Subcutaneous abdominal adipose tissue (tissue), 5 donors: ENCODE results near the gene ADCY7.

Source experiments
- H3K27ac ChIP-seq: one replicate; pipeline ENCODE4 v1.7.0; 2013; ENCODE audit warnings: low read depth, mild to moderate bottlenecking, inconsistent platforms, low read length, moderate library complexity
- H3K27me3 ChIP-seq, 5 donors: one replicate each; pipeline ENCODE4 v1.7.0; 2013; ENCODE audit warnings: low read length in 5 of 5, inconsistent platforms in 1 of 5; ENCODE audit not compliant: control insufficient read depth in 5 of 5, insufficient read depth in 4 of 5
- H3K36me3 ChIP-seq, 5 donors: one replicate each; pipeline ENCODE4 v1.7.0; 2013; ENCODE audit warnings: low read length in 5 of 5; ENCODE audit not compliant: control insufficient read depth in 5 of 5, insufficient read depth in 5 of 5
- H3K4me1 ChIP-seq, 5 donors: one replicate each; pipeline ENCODE4 v1.7.0; 2013; ENCODE audit warnings: low read length in 5 of 5, mild to moderate bottlenecking in 3 of 5, moderate library complexity in 1 of 5; ENCODE audit not compliant: control insufficient read depth in 5 of 5, insufficient read depth in 5 of 5
- H3K4me3 ChIP-seq, 5 donors: one replicate each; pipeline ENCODE4 v1.7.0; 2013; ENCODE audit warnings: low read length in 5 of 5, low read depth in 1 of 5
- H3K9ac ChIP-seq, 5 donors: one replicate each; pipeline ENCODE4 v1.7.0; 2013; ENCODE audit warnings: low read length in 5 of 5, mild to moderate bottlenecking in 4 of 5, moderate library complexity in 3 of 5
- H3K9me3 ChIP-seq, 5 donors: one replicate each; pipeline ENCODE4 v1.7.0; 2013; ENCODE audit warnings: low read length in 5 of 5; ENCODE audit not compliant: control insufficient read depth in 5 of 5
- donor health status: healthy.
- donor health status: healthy.
- donor health status: healthy.
- donor health status: healthy.
- donor health status: healthy.

ADCY7 gene

DNA sequence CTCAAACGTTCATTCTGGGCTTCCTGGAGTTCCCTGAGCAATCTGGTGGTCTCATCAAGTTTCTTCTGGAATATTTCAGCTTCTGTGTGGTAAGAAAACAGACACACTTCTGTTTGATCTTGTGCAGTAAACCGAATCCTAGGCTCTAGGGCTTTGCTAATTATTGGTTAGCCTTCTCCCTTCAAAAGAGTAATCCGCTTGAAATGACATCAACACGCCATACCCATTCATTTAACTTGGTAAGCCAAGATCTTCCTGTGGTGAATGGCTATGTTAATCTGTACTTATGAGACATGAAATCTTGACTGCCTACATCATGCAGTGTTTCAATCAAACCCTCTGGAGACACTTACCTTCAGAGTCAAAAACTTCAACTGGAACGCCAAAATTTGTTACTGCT lies 54.0 kb downstream of the ADCY7 start:
- H3K36me3 ChIP-seq, result peaks cover 40 to 85% (median 75%) of the 10 kb centered on the region in 5 donors
- H3K27me3 ChIP-seq, result no peaks in the 10 kb centered on the region
- H3K4me1 ChIP-seq, result peaks cover 0 to 7% (median 4%) of the 10 kb centered on the region in 5 donors
- no peak overlapping the region for H3K4me3 ChIP-seq
- H3K27ac ChIP-seq, result no peak overlapping the region
- H3K9me3 ChIP-seq, result no peaks in the 10 kb centered on the region
- no peak overlapping the region for H3K9ac ChIP-seq

DNA sequence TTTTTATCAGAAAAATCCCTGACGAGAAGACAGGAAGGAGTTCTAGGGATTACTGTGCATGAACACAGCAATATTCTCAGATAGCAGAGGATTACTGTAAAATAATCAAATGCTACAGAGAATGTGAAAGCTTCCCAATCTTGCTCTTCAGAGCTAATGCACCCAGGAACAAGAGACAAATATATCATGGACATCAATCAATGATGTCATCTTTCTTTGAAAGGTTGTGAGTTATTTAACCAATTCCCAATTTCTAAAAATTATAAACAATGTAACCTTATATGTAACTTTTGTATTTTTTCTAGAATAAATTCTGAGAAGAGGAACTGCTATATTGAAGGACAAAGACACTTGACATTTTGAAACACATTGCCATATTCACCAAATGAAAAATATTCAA lies 56.0 kb downstream of the ADCY7 start:
- no peaks in the 10 kb centered on the region for H3K9me3 ChIP-seq
- H3K36me3 ChIP-seq, result peaks cover 43 to 80% (median 63%) of the 10 kb centered on the region in 5 donors
- no peaks in the 10 kb centered on the region for H3K4me1 ChIP-seq
- no peaks in the 10 kb centered on the region for H3K27me3 ChIP-seq
- H3K27ac ChIP-seq, result no peak overlapping the region
- no peak overlapping the region for H3K4me3 ChIP-seq
- H3K9ac ChIP-seq, result no peak overlapping the region

DNA sequence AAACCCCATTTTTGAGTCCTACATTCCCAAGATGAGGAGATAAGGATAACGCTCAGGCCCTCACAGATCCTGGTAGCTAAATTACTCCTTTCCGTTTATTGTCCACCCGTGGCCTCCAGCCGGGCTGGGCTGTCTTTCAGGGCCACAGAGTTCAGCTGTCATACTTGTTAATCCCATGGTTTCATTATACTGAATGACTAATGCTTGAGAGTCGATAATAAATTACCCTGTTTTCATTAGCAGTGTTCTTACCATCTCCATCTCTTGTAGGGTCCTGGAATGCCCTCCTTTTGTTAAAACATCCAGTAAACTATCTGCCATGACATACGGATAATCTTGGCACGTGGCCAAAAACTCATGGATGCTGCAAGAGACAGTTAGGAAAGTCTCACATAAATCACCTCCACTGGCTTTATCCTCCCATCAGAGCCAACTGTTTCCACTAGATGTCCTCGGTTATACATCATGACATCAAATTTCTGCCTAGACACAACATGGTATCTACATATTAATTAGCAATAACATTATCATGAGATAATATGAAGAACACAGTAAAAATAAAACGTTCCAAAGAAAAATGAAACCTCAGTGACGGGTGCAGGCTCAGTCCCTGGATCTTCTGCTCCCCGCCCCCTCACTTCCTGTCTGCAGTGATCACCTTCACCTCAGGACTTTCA lies 57.1 kb downstream of the ADCY7 start:
- Histone ChIP-seq H3K27ac (no peak overlapping the region), H3K4me3 (no peak overlapping the region), H3K4me1 (no peaks in the 10 kb centered on the region), H3K9me3 (no peaks in the 10 kb centered on the region), H3K36me3 (peaks cover 40 to 76% (median 68%) of the 10 kb centered on the region in 5 donors), H3K9ac (no peak overlapping the region), H3K27me3 (no peaks in the 10 kb centered on the region)

DNA sequence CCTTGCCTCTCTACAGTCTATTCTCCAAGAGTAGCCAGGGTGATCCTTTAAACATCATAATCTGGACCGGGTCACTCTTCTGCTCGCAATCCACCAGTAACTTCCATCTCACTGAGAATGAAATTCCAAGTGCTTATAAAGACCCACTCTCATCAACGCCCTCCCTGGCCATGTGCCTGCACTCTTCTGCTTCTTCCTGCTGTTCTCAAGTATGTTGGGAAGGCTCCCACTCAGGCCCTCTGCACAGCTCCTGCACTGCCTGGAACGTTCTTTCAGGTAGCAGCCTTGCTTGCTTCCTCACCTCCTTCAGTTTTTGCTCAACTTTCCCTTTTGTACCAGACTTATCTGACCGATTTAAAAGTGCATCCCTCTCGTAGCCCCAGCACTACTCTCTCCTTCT lies 58.0 kb downstream of the ADCY7 start:
- Histone ChIP-seq H3K4me1 (no peaks in the 10 kb centered on the region), H3K27me3 (no peaks in the 10 kb centered on the region), H3K36me3 (peaks cover 42 to 71% (median 67%) of the 10 kb centered on the region in 5 donors), H3K9ac (no peak overlapping the region), H3K27ac (no peak overlapping the region), H3K9me3 (no peaks in the 10 kb centered on the region), H3K4me3 (no peak overlapping the region)

DNA sequence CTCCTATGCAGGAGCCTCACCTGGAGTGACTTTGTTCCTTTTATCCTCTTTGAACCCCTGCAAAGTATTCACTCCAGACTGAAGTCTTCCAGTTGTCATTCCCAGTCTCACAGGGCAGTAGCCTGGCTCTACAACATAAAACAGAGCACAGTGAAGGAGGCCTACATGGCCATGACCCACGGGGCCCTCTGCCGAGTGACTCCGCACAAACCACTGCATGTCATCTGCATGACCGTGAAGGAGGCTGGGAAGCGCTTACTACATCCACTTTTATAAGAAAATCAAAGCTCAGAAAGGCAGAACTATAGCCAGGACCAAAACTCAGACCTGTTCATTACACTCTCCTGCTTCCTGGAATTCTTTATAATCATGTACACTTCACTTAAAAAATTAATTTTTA lies 59.9 kb downstream of the ADCY7 start:
- no peak overlapping the region for H3K4me3 ChIP-seq
- no peaks in the 10 kb centered on the region for H3K4me1 ChIP-seq
- no peaks in the 10 kb centered on the region for H3K27me3 ChIP-seq
- no peaks in the 10 kb centered on the region for H3K9me3 ChIP-seq
- no peak overlapping the region for H3K9ac ChIP-seq
- H3K36me3 ChIP-seq, result peaks cover 25 to 56% (median 54%) of the 10 kb centered on the region in 5 donors
- no peak overlapping the region for H3K27ac ChIP-seq

DNA sequence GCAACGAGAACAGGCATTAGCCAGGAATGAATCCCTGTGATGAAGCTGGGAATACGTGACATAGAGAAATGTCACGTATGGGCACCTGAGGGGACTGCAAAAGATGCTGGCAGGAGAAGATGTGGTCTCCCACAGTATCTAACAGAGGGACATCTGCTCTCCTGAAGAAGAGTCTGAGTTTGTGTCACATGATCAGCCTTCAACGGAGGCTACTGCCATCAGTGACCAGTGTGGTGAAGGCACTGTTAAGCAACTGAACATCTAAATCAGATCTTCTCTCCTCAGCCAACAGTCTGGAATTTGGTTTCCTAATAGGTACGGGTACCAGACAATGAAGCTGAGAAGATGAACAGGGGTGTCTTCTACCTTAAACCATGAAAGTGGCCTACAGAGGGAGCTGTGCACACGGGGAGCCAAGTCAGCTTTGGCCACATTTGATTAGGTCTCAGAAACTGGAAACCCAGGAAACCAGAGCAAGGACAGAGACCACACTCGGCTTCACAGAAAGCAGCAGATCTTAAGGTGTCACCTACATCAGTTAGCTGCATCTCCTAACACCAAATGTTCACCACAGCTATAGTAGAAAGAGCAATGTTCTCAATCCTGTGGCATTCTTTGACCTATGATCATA lies 60.6 kb downstream of the ADCY7 start:
- Histone ChIP-seq H3K9me3 (no peaks in the 10 kb centered on the region), H3K9ac (no peak overlapping the region), H3K36me3 (peaks cover 20 to 54% (median 50%) of the 10 kb centered on the region in 5 donors), H3K4me1 (no peaks in the 10 kb centered on the region), H3K27me3 (no peaks in the 10 kb centered on the region), H3K4me3 (no peak overlapping the region), H3K27ac (no peak overlapping the region)

DNA sequence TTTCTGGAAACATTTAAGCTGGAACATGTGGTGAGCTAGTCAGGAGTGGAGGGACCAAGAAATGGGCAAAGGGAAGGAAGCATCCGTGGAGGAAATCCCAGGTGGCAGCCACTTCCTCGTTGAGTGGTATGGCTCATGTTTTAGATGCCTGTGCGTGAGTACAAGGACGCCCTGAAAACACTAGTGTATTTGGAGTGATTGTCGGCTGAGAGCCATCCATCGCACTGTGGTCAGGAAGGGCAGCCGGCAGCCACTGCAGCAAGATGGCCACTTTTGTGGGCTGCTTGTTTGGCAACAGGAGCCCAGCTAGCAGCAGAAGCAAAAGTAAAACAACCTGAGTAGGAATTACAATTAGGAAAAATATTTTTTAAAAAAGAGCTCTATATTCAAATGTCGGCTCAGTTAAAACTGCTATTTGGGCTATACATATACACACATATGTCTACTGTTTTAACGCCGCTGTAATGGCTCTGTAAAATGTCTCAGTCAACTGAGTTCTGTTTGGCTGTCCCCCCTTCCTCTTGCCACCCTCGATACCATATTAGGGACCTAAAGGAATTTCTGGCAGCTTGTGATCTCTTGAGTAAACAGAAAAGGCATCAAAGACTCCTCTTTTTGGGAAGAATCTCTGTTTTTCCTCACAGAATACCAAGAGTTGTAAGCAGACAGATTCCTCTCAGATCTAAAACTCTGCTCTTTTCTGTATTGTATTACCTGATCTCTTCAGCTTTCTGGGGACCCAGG lies 63.3 kb downstream of the ADCY7 start:
- H3K27ac ChIP-seq, result no peak overlapping the region
- peak overlapping the region in 1 of 5 donors; percentile 34 for H3K9ac ChIP-seq
- no peak overlapping the region for H3K4me3 ChIP-seq
- H3K27me3 ChIP-seq, result no peaks in the 10 kb centered on the region
- no peaks in the 10 kb centered on the region for H3K4me1 ChIP-seq
- H3K9me3 ChIP-seq, result no peaks in the 10 kb centered on the region
- H3K36me3 ChIP-seq, result peaks cover 17 to 57% (median 42%) of the 10 kb centered on the region in 5 donors

DNA sequence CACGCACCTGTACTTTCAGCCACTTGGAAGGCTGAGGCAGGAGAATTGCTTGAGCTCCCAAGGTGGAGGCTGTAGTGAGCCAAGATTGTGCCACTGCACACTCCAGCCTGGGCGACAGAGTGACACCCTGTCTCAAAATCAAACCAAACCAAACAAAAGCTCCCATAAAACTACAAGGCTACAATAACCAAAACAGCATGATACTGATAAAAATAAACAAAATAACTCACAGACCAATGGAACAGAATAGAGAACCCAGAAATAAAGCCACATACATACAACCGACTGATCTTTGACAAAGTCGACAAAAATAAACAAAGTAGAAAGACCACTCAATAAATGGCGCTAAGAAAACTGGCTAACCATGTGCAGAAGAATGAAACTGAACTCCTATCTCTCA lies 65.2 kb downstream of the ADCY7 start:
- Histone ChIP-seq H3K4me1 (no peaks in the 10 kb centered on the region), H3K27ac (no peak overlapping the region), H3K4me3 (no peak overlapping the region), H3K27me3 (no peaks in the 10 kb centered on the region), H3K9ac (no peak overlapping the region), H3K36me3 (peaks cover 11 to 50% (median 39%) of the 10 kb centered on the region in 5 donors), H3K9me3 (no peaks in the 10 kb centered on the region)

DNA sequence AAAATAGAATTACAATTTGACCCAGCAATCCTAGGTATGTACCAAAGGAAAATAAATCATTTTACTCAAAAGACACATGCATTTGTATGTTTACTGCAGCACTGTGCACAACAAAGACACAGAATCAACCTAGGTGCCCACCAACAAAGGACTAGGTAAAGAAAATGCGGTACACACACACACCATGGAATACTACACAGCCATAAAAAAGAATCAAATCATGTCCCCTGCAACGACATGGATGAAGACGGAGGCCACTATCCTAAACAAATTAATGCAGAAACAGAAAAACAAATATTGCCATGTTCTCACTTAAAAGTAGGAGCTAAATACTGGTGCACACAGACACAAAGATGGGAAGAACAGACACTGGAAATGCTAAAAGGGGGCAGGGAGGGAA lies 66.2 kb downstream of the ADCY7 start:
- H3K27me3 ChIP-seq, result no peaks in the 10 kb centered on the region
- H3K36me3 ChIP-seq, result peaks cover 11 to 45% (median 37%) of the 10 kb centered on the region in 5 donors
- H3K4me1 ChIP-seq, result no peaks in the 10 kb centered on the region
- H3K9ac ChIP-seq, result no peak overlapping the region
- H3K4me3 ChIP-seq, result no peak overlapping the region
- no peaks in the 10 kb centered on the region for H3K9me3 ChIP-seq
- H3K27ac ChIP-seq, result no peak overlapping the region
